ENCODE results near the gene NTRK2.

NTRK2 gene

DNA sequence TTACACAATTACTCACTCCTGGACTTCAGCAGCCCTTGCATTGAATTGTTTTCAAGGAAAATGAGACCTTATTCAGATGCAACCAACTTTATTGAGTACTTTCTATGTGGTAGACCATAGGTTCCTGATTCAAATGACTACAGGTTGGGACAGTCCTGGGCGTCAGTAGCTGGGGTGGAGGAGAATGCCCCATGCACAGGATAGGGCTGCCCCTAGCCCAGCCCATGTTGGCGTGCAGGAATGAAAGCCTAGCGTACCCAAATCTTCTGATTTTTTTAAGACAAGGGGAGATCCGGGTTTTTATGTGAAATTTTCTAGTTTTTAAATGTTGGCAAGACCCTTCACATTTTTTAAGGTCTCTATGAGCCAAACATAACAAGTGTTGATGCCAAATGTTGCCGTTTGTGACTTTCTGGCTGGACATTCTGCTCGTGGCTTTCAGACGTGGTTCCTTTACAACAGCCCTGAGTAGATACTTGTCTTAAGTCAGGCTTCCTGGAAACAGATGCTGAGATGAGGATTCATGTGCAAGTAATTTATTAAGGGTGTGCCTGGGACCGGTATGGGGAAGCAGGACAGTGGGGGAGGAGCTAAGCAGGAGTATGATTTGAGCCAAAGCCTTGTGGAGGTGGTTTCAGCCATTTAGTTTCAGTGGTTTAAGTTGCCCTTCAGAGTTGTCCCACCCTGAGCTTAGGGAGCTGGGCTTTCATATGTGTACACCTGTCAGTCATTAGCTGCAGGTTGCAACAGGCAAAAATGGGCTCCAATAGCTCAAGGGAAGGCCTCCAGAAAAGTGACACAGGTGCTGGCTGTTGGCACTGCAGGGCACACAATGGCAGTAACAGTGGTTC, 154.1 kb downstream of the NTRK2 start:
- DNase-seq, result peak; percentile 5

GRCh38 chr9:84827216-84827765, 157.8 kb downstream of the NTRK2 start:
- DNase-seq, result no peak

- no peak for DNase-seq
Measured at GRCh38 chr9:84828046-84828445, 158.5 kb downstream of the NTRK2 start.

DNA sequence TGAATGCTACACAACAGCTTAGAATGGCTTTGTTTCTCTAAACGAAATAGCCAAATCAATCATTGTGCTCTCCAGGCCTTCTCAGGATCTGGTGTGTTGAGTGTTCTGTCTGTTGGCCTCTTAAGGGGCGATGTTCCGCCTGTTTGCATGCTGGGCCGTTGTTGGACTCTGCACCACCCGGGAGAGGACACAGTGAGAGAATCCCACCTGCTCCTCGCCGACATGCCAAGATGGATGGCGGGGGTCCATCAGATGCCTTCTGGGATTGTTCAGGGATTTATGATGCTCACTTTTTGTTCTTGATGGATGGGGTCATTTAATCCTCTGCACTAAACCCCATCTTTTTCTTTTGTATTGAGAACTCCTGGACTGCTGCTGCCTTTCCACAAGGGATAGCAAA, 159.9 kb downstream of the NTRK2 start:
- DNase-seq, result no peak

GRCh38 chr9:84829997-84830696, 160.6 kb downstream of the NTRK2 start:
- DNase-seq, result no peak

DNA sequence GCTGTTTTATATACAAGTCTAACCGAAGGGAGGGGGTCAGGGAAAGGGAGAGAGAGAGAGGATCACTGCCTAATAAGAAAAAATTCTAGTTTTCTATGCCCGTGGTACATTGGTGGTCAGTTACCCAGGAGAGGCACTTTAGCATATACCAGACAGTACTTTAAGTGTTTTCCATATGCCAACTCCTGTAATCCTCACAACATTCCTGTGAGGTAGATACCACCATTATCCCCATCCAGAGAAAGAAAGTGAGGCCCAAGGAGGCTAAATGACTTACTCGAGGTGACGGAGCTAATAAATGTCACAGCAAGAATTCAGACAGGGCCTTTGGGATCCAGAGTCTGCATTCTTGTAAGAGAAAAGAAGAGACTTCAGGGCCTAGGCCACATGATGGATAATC, 161.8 kb downstream of the NTRK2 start:
- DNase-seq, result no peak

DNA sequence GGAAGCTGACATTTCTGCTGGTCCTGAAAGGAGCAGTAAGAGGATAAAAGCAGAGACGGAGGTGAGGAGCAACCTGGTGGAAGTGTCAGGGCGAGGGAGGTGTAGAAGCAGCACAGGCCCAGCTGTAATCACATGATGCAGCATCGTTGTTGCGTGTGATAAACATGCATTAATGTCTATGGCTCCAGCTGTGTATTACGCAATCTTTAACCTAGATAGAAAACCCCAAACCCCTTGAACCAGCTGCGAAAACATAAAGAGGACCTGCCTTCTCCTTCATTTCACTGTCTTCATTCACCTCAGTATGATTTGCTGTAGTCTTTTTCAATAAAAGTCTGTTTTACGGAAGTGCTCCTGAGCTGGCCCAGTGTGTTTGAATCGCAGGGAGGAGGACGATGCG, 162.9 kb downstream of the NTRK2 start:
- no peak for DNase-seq

- DNase-seq, result no peak
Measured at GRCh38 chr9:84834426-84834825, 164.9 kb downstream of the NTRK2 start.

DNA sequence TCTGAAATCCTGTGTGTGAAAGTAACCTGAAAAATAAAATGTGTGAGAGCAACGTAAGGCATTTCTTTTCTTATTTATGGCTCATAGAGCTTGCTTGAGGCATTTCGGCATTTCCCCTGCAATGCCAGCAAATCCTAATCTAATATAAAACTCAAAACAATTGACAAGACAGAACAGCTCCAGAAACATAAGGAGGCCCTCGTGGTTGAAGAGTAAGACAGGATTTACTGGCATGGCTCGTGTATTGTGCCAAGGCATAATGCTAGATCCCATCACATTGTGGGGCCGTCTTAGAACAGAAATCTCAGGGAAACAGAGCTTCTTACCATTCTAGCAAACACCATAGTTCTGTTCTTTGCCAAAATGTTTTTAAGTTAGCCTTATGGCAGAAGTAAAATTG, 166.2 kb downstream of the NTRK2 start:
- DNase-seq, result no peak

DNA sequence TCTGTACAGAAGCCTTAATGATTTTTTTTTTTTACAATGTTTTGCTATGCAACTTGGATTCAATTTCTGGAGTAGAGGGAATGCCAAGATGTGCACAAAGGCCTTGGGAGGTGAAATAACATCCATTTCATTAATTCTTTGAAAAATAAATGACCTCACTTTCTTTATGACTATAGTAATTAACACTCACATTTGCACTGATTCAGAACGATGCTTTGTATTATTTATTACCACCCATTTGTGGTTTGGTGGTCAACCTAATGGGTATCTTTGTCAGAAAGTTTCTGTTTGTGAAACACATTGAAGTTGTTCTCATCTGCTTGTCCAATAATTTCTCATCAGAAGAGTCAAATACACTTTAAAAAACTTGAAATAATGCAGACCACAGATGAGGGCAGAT, 169.3 kb downstream of the NTRK2 start:
- DNase-seq, result no peak

GRCh38 chr9:84839541-84839940, 170.0 kb downstream of the NTRK2 start:
- DNase-seq, result no peak

DNA sequence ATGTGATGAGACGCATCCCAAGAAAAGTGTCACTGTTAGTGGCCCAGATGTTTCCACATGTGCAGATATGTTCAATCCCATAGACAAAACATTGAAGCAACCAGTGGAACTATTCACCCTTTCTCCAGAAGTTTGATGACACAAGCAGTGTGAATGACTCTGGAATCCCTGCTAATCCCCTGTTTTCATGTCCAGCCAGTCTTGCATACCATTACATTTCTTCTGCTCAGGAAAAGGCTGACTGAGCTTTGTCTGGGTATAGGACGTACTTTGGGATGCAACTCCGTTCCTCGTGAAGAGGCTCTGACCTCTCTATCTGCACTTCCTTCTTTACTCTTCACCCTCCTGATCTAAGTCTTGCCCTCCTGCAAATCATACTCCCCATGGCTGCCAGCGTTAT, 172.4 kb downstream of the NTRK2 start:
- DNase-seq, result no peak

GRCh38 chr9:84843175-84843824, 173.8 kb downstream of the NTRK2 start:
- no peak for DNase-seq

GRCh38 chr9:84845956-84846900, 176.7 kb downstream of the NTRK2 start:
- no peak for DNase-seq

DNA sequence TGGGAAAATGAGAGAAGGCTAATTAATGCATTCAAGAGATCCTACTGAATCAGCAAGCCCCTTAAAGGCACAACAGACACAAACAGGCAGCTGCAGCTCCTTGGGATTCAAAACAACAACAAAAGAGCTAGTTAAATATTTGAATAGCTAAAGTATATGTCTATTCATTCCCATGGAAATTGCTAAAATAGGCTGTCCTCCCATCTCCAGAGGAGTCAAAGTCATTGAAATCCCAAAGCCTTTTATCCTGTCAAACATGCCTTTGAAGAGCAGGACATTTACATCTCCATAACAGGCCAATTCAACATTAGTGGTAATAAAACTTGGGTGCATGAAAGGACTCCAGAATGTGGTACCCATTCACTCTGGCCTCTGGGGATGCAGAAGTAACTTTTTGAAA, 177.4 kb downstream of the NTRK2 start:
- no peak for DNase-seq

- no peak for DNase-seq
Measured at GRCh38 chr9:84849049-84849448, 179.5 kb downstream of the NTRK2 start.

GRCh38 chr9:84850830-84851392, 181.4 kb downstream of the NTRK2 start:
- no peak for DNase-seq

- peak; percentile 88 for DNase-seq
Measured at GRCh38 chr9:84851935-84852585, 182.5 kb downstream of the NTRK2 start.

DNA sequence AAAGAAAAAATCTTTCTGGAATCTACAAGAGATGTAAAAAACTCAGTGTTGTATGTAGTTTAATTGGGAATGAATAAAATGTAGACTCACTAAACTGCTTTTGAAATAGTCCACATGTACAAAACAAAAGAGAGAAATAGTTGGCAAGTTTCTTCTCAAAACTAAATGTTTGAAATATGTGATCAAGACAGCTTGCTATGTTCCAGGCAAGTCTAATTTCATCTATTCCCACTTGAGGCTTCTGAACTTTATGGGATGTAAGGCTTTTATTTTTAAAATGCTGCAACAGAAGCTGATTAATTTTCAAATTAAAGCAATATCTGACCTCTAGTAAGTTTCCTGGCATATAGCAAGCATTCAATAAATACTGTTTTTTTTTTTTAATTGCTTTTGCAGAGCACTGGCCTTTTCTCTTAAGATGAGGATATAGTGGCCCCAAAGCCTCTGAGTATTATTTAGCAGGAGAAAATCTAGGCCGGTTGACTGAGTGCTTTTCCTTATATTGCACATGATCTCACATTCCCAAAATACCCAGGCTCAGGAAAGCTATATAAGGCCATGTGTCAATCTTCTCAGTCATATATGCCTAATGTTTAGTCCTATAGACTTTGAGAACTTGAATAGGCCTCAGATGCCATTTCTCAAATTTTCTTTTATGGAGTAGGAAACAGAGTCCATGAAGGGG, 183.2 kb downstream of the NTRK2 start:
- peak; percentile 6 for DNase-seq

DNA sequence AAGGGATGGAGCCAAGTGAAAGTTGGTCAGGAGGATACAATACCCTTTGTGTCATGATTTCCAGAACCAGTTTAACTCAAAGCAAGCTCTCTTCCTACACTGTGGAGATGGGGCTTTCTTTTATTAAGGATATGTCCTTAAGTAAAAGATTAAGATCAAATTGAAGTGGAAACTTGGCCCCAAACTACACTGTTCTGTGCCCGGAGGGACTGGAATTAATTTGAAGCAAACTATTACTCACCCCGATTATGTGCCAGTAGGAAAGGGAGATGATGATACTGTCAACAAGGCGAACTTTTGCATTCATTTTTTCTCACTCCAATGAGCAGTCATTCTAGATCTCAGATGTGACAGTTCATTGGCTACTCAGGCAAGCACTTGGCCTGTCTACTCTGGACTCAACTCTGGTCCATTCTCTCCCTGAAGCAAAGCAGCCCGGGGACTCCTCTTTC, 186.7 kb downstream of the NTRK2 start:
- no peak for DNase-seq

DNA sequence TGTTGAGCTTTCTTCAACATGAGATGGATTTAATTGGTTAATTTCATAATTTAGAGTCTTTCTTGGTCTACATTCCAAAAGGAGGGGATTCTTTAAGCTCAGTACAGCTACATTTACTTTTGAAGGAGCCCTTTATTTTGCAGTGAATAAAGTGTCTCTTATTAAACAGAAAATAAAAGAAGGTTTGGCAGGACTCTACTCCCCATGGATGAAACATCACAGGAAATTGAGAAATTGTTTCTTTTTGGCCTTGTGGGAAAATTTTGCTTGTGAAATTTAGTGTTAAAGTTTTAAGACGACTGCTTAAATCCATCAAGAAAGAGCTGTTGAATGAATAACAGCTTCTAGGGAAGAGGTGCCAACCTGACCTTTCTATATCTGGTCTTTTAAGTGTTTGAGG, 187.7 kb downstream of the NTRK2 start:
- DNase-seq, result no peak
